HG02884 (cell line): Measurements from ENCODE around the gene AHNAK.

Source experiments
- ATAC-seq: cut with Tn5 transposase; IDR thresholded peaks from one replicate; pipeline ENCODE4 v1.9.1; 2021; ENCODE audit warnings: mild to moderate bottlenecking, moderate library complexity; ENCODE audit not compliant: unreplicated experiment

Gene AHNAK

GRCh38 chr11:62411524-62411923, 135.1 kb downstream of the AHNAK start:
- no peak for ATAC-seq

- ATAC-seq: no peak
Measured at GRCh38 chr11:62410972-62411371, 135.6 kb downstream of the AHNAK start.

- ATAC-seq: no peak
Measured at GRCh38 chr11:62409831-62410230, 136.8 kb downstream of the AHNAK start.

- ATAC-seq: no peak
Measured at GRCh38 chr11:62406034-62406433, 140.6 kb downstream of the AHNAK start.

- no peak for ATAC-seq
Measured at GRCh38 chr11:62404901-62405300, 141.7 kb downstream of the AHNAK start.

- ATAC-seq: no peak
Measured at GRCh38 chr11:62404435-62404834, 142.2 kb downstream of the AHNAK start.

- ATAC-seq: no peak
Measured at GRCh38 chr11:62402960-62403730, 143.5 kb downstream of the AHNAK start.

- ATAC-seq: no peak
Measured at GRCh38 chr11:62402226-62402959, 144.2 kb downstream of the AHNAK start.

GRCh38 chr11:62401811-62402210, 144.8 kb downstream of the AHNAK start:
- no peak for ATAC-seq

- no peak for ATAC-seq
Measured at GRCh38 chr11:62401356-62401755, 145.2 kb downstream of the AHNAK start.

- ATAC-seq: no peak
Measured at GRCh38 chr11:62400760-62401159, 145.8 kb downstream of the AHNAK start.

- no peak for ATAC-seq
Measured at GRCh38 chr11:62400281-62400680, 146.3 kb downstream of the AHNAK start.

GRCh38 chr11:62399878-62400266, 146.7 kb downstream of the AHNAK start:
- ATAC-seq: no peak

GRCh38 chr11:62399172-62399877, 147.3 kb downstream of the AHNAK start:
- no peak for ATAC-seq

GRCh38 chr11:62398011-62398994, 148.3 kb downstream of the AHNAK start:
- no peak for ATAC-seq

GRCh38 chr11:62395885-62396551, 150.6 kb downstream of the AHNAK start:
- ATAC-seq: no peak

- no peak for ATAC-seq
Measured at GRCh38 chr11:62394825-62395538, 151.6 kb downstream of the AHNAK start.

GRCh38 chr11:62393735-62394134, 152.9 kb downstream of the AHNAK start:
- no peak for ATAC-seq

GRCh38 chr11:62393061-62393611, 153.5 kb downstream of the AHNAK start:
- ATAC-seq: no peak
